Psoas muscle (tissue), 8 donors: ENCODE data around the gene AKT3. TPM values are rescaled to one million over a fixed set of nuclear protein-coding genes. Genes with fewer than 3 reads are reported as not detected.

ENCODE experiments used
- ATAC-seq, 4 donors: fragments of 200-7000 bp; cut with Tn5 transposase; one replicate each; pipeline ENCODE4 v1.9.1; 2020; ENCODE audit warnings: moderate library complexity in 3 of 4, mild to moderate bottlenecking in 2 of 4
- DNase-seq, 2 donors: peaks; one replicate each; pipeline ENCODE4 v3.0.0-alpha.2; 2020
- H3K27ac ChIP-seq: fragments of 200-600 bp; one replicate; pipeline ENCODE4 v1.8.0; 2022
- H3K27me3 ChIP-seq, 3 donors: fragments of 200-600 bp in 1 of 3; one replicate each; pipeline versions ENCODE4 v1.6.1 to v1.8.0; 2013 to 2022; ENCODE audit warnings: low read length in 2 of 3, mild to moderate bottlenecking in 2 of 3, moderate library complexity in 1 of 3; ENCODE audit not compliant: insufficient read depth in 3 of 3
- H3K36me3 ChIP-seq, 2 donors: fragments of 200-600 bp in 1 of 2; one replicate each; pipeline versions ENCODE4 v1.6.1 to v1.8.0; 2013 to 2022; ENCODE audit warnings: low read depth in 1 of 2, mild to moderate bottlenecking in 1 of 2, moderate library complexity in 1 of 2; ENCODE audit not compliant: insufficient read depth in 1 of 2
- H3K4me1 ChIP-seq: fragments of 200-600 bp; one replicate; pipeline ENCODE4 v1.8.0; 2022
- H3K4me3 ChIP-seq: fragments of 200-600 bp; one replicate; pipeline ENCODE4 v1.8.0; 2022; ENCODE audit warnings: mild to moderate bottlenecking
- H3K9me3 ChIP-seq: fragments of 200-600 bp; one replicate; pipeline ENCODE4 v1.8.0; 2022
- WGBS, 3 donors: extraction: QIAGEN DNeasy Blood & Tissue Kit; methylation state at CpG; one replicate each; pipeline versions ENCODE4 v1.1.6 to v1.1.7; 2013; 5-methylcytosine and 5-hydroxymethylcytosine counted together
- intact Hi-C, 2 donors: fragments of 100-400 bp; cut with DNase I; formaldehyde crosslinking; loops; one replicate each; pipeline versions ENCODE4 v1.11.0 to v1.14.2; 2022
- polyA plus RNA-seq, 3 donors: library from polyadenylated mRNA; stranded (reverse); fragments of 200-250 nt; gene quantifications; one replicate each; pipeline ENCODE4 v1.2.3, GENCODE V29; 2013
- total RNA-seq, 4 donors: library from RNA; stranded (reverse); fragmentation: NEBNext Ultra II Directional in 2 of 4; extraction: Animal tissue kit (Norgen Biotek cat#: 25700) in 2 of 4; gene quantifications; one replicate each; pipeline versions ENCODE4 v1.2.1 to v1.2.4, GENCODE V29; 2021 to 2023
- TF ChIP-seq, protein P1 (sequence below): fragments of 200-600 bp; IDR thresholded peaks from one replicate; pipeline ENCODE4 v1.8.0; 2022; ENCODE audit warnings: antibody characterized with exemption
- donor health status: healthy with polysubstance abuse.
- donor health status: DM: no; HTN: no; CAD: no; lungs with moderate emphysema.
- donor health status: Bipolar disorder and iron deficiency.
- donor health status: healthy.
- donor health status: DM: yes; HTN: yes; CAD: no.
- donor health status: DM: no; HTN: no; CAD: no.
- donor health status: DM: no; HTN: no; CAD: no.
- donor health status: DM: yes; HTN: yes; CAD: no.

Gene AKT3
- total and polyA plus RNA-seq, 7 donors = 3.3 to 25.1 (median 9.8) TPM

DNA sequence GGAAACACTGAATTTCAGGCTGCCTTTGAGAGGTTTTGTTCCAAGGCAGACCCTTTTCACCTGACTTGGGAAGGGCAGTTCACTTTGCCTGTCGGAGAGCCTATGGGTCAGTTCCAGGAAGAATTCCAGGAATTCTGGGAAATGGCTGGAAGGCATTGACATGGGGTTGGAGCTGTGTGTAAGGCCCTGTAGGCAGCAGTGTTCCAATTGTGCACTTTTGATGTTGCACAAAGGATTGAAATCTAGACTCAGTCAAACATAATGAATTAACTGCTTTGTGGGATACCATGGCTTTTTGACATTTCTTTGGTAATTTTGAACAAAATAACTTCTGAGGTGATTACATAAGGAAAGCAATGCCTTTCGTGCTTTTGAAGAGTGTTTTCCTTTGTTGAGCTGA, 409.6 kb downstream of the AKT3 start:
- no peak overlapping the region for H3K4me3 ChIP-seq
- no peak for ATAC-seq
- WGBS, 3 donors = 78 to 96% (median 78%) methylated on average over 2 of the region's 2 CpGs
- peaks cover 13% of the 10 kb centered on the region for H3K4me1 ChIP-seq
- H3K36me3 ChIP-seq = no peaks in the 10 kb centered on the region
- no peaks in the 10 kb centered on the region for H3K9me3 ChIP-seq
- intact Hi-C loops = no loop called here
- no peak overlapping the region for H3K27ac ChIP-seq
- H3K27me3 ChIP-seq = no peaks in the 10 kb centered on the region
- TF ChIP-seq, protein P1, sequence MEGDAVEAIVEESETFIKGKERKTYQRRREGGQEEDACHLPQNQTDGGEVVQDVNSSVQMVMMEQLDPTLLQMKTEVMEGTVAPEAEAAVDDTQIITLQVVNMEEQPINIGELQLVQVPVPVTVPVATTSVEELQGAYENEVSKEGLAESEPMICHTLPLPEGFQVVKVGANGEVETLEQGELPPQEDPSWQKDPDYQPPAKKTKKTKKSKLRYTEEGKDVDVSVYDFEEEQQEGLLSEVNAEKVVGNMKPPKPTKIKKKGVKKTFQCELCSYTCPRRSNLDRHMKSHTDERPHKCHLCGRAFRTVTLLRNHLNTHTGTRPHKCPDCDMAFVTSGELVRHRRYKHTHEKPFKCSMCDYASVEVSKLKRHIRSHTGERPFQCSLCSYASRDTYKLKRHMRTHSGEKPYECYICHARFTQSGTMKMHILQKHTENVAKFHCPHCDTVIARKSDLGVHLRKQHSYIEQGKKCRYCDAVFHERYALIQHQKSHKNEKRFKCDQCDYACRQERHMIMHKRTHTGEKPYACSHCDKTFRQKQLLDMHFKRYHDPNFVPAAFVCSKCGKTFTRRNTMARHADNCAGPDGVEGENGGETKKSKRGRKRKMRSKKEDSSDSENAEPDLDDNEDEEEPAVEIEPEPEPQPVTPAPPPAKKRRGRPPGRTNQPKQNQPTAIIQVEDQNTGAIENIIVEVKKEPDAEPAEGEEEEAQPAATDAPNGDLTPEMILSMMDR = no peak
- no peak for DNase-seq

GRCh38 chr1:243438815-243439214, 411.2 kb downstream of the AKT3 start:
- no peaks in the 10 kb centered on the region for H3K36me3 ChIP-seq
- no peak overlapping the region for H3K4me3 ChIP-seq
- 96 to 99% (median 96%) methylated on average over 2 of the region's 2 CpGs for WGBS, 3 donors
- TF ChIP-seq, protein P1 = no peak
- no peak for DNase-seq
- intact Hi-C loops = no loop called here
- peaks cover 13% of the 10 kb centered on the region for H3K4me1 ChIP-seq
- H3K27ac ChIP-seq = no peak overlapping the region
- H3K27me3 ChIP-seq = no peaks in the 10 kb centered on the region
- no peaks in the 10 kb centered on the region for H3K9me3 ChIP-seq
- no peak for ATAC-seq

Other genes with a start within 250 kb of the AKT3 start
- 10 to 100 TPM; 49.3 to 85.0 (median 58.3) TPM for gene ZBTB18, start 201.0 kb upstream of the AKT3 start, total RNA-seq
- gene ZBTB18, start 201.0 kb upstream of the AKT3 start, polyA plus RNA-seq = 10 to 100 TPM; 18.8 to 70.8 (median 27.3) TPM